ENCODE measurements around the gene FBXO3.

FBXO3 gene

DNA sequence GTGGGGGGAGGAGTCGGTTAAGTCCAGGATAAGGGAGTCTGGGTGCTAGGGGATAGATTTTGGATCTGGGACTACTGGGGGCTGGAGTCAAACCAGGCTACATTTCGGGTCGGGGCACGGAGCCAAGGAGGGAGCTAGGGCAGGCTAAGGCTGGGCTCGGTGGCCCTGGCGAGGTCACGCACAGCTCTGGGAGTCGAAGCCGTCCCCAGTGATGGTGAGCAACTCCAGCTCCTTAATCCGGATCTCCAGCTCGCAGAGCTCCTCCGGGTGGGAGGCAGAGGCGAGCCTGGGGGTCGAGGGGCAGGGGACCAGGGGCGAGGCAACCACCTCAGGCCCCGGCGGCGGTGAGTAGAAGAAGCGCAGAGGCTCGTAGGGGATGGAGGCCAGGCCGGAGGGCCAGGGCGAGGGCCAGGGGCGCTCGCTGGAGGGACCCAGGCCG is 74.2 kb downstream of the FBXO3 start:
- DNase-seq: no peak

DNA sequence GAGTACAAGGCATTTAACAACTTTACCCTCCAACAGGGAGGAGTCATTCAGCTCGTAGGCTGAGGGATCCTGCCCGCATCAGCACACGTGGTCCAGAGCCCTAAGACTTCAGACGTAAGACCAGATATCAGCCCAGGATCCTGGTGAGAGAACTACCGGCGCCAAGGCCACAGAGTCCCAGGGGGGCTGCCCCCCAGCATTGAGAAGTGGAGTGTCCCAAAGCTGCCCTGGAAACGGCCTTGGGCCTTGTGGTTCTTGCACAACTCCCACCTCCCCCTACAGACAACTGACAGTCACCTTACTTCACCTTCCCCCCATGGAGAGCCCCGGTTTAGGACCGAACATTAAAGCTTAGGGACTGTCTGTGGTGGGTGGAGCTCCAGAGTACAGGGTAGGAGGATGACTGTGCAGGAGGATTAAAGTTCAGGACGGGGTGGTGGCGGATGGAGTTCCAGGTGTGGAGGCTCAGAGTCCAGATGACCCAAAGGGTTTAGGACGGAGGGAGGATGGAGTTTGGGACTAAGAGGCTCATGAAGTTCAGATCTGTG is 74.7 kb downstream of the FBXO3 start:
- no peak for DNase-seq

DNA sequence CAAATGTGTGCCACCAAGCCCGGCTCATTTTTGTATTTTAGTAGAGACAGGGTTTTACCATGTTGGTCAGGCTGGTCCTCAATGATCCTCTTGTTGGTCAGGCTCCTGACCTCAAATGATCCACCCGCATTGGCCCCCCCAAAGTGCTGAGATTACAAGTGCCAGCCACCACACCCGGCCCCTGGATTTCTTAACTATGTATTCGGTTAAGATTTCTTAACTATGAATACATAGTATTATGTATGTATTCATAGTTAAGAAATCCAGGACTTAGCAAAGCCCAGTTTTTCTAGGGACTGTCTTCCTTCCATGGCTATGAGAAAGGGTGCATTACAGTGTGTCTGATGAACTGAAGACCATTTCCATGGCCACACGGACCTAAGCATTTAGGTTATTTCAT is 75.4 kb downstream of the FBXO3 start:
- DNase-seq: no peak

DNA sequence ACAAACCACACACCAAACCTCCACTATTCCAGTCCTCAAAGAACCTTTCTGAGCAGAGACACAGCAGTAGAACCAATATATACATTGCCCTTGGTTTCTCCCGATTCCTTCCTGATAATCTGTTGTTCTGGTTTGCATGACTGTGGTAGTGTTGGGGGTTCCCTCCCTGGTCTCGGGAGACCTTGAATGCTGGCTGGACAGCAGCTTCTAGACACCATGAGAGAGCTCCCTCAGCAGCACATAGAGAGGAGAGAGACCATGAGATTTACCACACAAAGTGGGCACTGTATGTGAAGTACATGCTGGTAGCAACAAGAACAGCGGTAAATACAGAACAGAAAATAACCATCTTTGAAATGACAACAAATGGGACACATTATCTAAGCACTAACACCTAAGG is 76.3 kb downstream of the FBXO3 start:
- no peak for DNase-seq

DNA sequence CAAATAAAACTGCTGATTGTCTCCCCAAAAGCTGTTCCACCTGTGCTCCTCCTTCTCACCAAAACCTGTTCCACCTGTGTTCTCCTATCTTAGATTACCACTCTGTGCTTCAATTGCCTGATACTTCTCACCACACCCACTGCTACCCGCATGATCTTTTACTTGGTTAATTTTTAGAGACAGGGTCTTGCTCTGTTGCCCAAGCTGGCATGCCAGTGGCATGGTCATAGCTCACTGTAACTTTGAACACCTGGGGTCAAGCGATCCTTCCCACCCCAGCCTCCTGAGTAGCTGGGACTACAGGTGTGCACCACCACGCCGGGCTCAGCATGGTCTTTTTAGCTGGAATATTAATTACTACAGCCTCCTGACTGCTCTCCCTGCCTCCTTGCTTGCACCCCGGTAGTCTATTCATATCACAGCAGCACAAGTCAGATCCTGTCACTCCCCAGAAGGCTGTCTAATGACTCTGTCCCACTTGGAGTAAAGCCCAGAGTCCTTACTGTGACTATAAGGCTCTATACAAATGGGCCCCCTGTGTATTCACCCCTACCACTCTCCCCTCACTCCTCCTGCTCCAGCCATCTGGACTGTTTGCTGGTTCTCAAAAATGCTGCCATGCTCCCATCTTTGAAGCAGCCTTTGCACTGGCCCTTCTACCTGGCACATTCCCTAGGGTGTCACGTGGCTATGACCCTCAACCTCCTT is 77.2 kb downstream of the FBXO3 start:
- no peak for DNase-seq

DNA sequence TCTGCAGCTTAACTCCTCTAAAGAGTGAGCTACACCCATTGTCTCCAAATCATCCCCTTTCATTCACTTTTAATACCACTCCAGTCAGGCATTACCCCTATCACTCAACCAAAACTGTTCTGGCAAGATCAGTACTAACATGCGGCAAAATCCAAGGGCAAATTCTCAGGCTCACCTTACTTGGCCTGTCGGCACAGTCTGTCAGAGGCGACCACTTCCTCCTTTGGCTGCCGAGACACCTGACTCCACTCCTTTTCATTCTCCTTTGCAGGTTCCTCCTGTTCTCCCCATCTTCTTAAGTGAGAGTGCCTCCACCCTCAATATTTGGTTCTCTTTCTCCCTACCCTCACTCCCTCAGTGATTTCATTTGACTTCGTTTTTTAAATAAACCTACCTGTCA is 77.9 kb downstream of the FBXO3 start:
- no peak for DNase-seq

DNA sequence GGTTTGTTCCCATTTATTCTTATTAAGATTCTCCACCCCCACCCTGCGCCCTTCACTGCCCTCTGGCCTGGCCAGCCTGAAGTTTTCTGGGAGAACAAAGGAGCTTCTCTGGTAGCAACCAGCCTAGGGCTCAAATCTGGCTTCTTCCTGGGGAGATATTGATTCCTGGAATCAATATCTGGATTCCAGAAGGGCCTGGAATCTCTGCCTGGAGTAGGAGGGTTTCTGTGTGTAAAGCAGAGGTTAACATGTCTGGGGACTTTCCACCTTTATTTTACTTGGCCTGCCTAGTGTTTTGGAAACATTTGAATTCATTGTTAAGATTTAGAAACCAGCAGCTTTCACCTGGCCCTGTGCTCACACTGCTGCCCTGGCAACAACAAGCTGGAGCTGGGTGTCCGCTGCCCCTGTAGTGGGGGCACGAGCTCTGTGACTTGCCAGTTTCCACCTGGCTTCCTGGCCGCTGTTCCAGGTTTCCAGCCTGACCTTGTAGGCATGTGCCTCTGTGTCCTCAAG is 79.2 kb downstream of the FBXO3 start:
- no peak for DNase-seq

DNA sequence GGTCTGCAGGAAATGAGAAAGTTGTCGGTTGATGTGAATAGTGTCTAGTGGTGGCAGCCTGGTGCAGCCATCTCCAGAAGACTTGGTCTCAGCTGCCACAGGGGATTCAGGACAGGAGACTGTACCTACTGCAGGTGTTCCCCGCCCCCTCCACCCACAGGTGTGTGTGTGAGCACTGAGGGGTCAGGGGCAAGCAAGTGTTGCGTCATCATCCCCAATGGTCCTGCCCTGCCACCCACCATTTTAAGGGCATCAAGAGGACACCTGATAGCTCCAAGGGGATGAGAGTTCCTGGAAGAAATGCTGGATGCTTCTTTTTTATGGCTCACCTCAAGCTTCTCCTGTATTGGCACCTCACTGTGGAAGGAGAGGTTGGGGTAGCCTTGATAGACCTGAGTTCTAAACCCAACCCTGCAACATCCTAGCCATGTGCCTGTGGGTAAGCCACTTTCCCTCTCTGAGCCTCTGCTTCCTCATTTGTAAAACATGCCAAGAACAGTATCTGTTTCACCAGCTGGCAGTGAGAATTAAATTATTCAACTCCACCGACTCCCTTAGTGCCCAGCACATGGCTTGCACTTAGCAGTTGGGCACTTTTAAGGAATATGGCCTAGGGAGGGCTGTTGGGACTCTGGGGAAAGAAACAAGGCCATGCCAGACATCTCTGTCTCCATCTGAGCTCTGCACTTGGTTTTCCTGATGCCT is 79.8 kb downstream of the FBXO3 start:
- no peak for DNase-seq

DNA sequence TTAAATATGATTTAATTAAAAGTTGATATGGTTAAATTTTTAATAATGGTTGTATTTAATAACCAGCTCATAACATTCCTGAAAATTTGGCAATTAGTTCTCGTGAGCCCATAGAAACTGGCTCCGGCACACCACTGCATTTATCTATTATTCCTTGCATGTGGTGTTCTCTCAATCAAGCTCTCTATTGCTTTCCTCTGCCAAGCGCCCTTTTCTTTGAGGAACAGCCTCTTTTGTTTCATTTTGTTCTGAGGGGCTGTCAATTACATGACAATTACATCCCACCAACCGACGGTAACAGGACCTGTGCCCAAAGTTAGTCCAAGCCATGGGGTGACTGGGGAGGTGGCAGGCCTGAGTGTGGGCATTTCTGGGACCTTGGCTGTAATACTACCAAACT is 81.8 kb downstream of the FBXO3 start:
- DNase-seq: no peak

DNA sequence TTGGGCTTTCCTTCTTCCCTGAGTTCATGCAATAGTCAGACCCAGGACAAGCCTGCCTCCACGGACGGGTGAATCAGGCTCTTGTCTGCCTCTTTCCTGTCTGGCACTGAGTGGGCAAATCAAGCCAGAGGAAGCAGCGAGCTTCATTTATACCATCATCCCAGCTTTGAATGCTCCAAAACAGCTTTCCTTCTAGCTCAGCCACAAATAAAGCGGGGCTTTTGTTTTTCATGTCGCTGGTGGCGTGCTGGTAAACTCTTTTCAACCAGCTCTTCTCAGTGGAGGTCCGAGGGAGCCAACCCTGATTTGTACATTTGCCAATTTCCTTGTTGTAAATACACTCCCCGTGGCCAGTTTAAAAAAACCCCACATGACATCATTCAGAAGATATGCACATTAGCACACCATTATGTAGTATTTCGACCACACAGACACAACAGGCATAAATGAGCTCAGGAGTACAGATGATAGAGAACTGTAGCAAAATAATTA is 82.3 kb downstream of the FBXO3 start:
- DNase-seq: no peak

DNA sequence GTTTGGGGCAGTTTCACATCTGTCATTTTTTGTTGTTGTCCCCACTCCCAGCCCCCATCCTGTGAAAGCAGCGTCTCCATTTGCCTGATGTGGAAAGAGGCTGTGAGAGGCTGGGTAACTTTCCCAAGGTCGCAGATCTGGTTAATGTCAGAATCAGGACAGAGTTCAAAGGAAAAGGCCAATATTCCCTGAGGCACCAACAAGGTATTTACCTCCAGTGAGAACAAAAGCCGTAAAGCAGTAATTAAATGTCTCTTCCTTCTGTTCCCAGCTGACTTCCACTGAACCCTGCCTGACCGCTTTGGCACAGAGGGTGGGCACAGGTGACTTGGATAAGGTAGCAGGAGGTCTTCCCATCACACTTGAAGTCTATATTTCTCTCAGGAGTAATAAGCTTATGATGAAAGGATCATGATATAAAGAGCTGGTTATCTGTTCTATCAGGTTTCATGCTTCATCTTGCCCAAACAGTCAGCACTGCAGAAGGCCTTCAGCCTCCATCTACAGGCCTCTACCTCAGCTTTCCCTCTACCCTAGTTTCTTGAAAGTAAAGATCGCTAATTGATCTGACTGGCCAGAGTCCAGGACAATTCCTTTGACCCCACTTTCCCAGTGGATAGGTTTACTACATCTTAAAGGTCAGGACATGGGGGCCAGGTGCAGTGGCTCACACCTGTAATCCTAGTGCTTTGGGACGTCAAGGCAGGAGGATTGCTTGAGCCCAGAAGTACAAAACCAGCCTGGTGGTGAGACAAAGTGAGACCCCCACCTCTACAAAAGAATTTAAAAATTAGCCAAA is 83.1 kb downstream of the FBXO3 start:
- DNase-seq: no peak
